ENCODE measurements around the gene BLCAP.
A peak's percentile ranks its signal among the peaks of the same experiment; 100 is the strongest.

BLCAP gene

GRCh38 chr20:37540001-37540400 is 12.3 kb upstream of the BLCAP start:
- no peaks in the 10 kb centered on the region for H3K9me3 ChIP-seq
- no peaks in the 10 kb centered on the region for H3K27me3 ChIP-seq
- no peak for DNase-seq
- no peaks in the 10 kb centered on the region for H3K4me1 ChIP-seq
- TF ChIP-seq, protein P1, sequence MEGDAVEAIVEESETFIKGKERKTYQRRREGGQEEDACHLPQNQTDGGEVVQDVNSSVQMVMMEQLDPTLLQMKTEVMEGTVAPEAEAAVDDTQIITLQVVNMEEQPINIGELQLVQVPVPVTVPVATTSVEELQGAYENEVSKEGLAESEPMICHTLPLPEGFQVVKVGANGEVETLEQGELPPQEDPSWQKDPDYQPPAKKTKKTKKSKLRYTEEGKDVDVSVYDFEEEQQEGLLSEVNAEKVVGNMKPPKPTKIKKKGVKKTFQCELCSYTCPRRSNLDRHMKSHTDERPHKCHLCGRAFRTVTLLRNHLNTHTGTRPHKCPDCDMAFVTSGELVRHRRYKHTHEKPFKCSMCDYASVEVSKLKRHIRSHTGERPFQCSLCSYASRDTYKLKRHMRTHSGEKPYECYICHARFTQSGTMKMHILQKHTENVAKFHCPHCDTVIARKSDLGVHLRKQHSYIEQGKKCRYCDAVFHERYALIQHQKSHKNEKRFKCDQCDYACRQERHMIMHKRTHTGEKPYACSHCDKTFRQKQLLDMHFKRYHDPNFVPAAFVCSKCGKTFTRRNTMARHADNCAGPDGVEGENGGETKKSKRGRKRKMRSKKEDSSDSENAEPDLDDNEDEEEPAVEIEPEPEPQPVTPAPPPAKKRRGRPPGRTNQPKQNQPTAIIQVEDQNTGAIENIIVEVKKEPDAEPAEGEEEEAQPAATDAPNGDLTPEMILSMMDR (IDR thresholded peaks at IDR 0.05; ENCODE audit: low read depth, low read length), result no peak
- no peak overlapping the region for H3K4me3 ChIP-seq (ENCODE audit: low read depth, low read length)
- H3K36me3 ChIP-seq, result no peaks in the 10 kb centered on the region

GRCh38 chr20:37539424-37539823 is 11.7 kb upstream of the BLCAP start:
- TF ChIP-seq, protein P1 (IDR thresholded peaks at IDR 0.05; ENCODE audit: low read depth, low read length), result no peak
- no peaks in the 10 kb centered on the region for H3K27me3 ChIP-seq
- H3K4me1 ChIP-seq, result no peaks in the 10 kb centered on the region
- no peaks in the 10 kb centered on the region for H3K9me3 ChIP-seq
- no peak overlapping the region for H3K4me3 ChIP-seq (ENCODE audit: low read depth, low read length)
- no peaks in the 10 kb centered on the region for H3K36me3 ChIP-seq
- no peak for DNase-seq

- DNase-seq, result no peak
- Histone ChIP-seq H3K4me1 (no peaks in the 10 kb centered on the region), H3K9me3 (no peaks in the 10 kb centered on the region), H3K4me3 (ENCODE audit: low read depth, low read length) (no peak overlapping the region), H3K36me3 (no peaks in the 10 kb centered on the region), H3K27me3 (no peaks in the 10 kb centered on the region)
- TF ChIP-seq, protein P1 (IDR thresholded peaks at IDR 0.05; ENCODE audit: low read depth, low read length), result no peak
These were observed 10.3 kb upstream of the BLCAP start for GRCh38 chr20:37538003-37538402.

DNA sequence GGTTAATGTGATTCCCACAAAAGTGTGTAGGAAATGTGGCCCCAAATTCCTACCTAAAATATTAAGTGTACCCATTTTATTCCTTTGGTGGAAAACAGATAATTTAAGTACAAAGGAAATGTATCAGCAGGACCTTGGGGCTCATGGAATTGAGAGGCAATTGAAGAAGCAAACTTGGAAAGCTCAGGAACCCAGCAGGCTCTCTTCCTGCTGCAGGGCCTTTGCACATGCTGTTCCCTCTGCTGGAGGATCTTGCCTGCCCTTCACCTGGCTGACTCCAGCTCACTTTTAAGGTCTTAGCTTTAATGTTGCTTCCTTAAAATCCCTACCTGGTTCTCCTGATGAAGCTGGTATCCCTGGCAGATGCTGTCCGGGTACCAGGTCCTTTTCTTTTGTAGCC is 9.8 kb upstream of the BLCAP start:
- no peak for DNase-seq
- H3K4me3 ChIP-seq (ENCODE audit: low read depth, low read length), result no peak overlapping the region
- TF ChIP-seq, protein P1 (IDR thresholded peaks at IDR 0.05; ENCODE audit: low read depth, low read length), result no peak
- H3K27me3 ChIP-seq, result no peaks in the 10 kb centered on the region
- H3K36me3 ChIP-seq, result no peaks in the 10 kb centered on the region
- H3K9me3 ChIP-seq, result no peaks in the 10 kb centered on the region
- H3K4me1 ChIP-seq, result no peaks in the 10 kb centered on the region

GRCh38 chr20:37535443-37536132 is 7.9 kb upstream of the BLCAP start:
- no peaks in the 10 kb centered on the region for H3K36me3 ChIP-seq
- DNase-seq, result no peak
- no peak overlapping the region for H3K4me3 ChIP-seq (ENCODE audit: low read depth, low read length)
- no peaks in the 10 kb centered on the region for H3K27me3 ChIP-seq
- no peaks in the 10 kb centered on the region for H3K9me3 ChIP-seq
- TF ChIP-seq, protein P1 (IDR thresholded peaks at IDR 0.05; ENCODE audit: low read depth, low read length), result no peak
- H3K4me1 ChIP-seq, result no peaks in the 10 kb centered on the region

DNA sequence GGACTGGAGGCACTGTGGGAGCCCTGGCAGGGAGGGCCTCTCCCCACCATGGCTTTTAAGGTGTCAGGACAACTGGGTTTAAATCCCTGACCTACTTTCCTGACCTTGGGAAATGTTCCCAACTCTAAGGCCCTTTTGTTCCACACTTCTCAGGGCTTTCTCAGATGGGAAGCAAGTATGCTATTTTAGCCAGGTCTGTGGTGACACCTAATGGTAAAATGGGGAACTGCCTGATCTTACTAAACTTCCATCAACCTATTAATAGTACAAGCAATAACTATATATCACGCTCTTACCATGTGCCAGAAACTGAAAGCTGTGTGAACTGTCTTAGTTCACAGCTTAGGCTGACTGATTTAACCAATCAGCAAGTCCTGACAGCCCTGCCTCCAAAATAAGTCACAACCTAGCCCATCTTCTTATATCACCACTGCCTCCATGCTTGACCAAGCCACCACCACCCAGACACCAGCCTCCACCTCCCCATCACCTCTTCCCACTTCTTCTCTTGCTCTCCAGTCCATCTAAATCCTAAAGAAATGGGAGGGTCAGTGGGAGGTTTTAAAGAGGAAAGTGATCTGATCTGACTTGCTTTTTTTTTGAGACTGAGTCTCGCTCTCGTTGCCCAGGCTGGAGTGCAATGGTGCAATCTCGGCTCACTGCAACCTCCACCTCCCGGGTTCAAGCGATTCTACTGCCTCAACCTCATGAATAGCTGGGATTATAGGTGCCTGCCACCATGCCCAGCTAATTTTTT is 6.9 kb upstream of the BLCAP start:
- H3K4me3 ChIP-seq (ENCODE audit: low read depth, low read length), result no peak overlapping the region
- TF ChIP-seq, protein P1 (IDR thresholded peaks at IDR 0.05; ENCODE audit: low read depth, low read length), result peak; percentile 89
- H3K36me3 ChIP-seq, result no peaks in the 10 kb centered on the region

More for the DNA sequence above, 6.9 kb upstream of the BLCAP start:
- no peaks in the 10 kb centered on the region for H3K4me1 ChIP-seq
- DNase-seq, result peak; percentile 62
- H3K9me3 ChIP-seq, result no peaks in the 10 kb centered on the region
- no peaks in the 10 kb centered on the region for H3K27me3 ChIP-seq

All from BE2C (cell line).